Colon (tissue), 2 donors: ENCODE measurements around the gene MS4A15.
"Not testable (repeated sequence)": the region's sequence is repeated elsewhere in the genome, so short reads cannot be mapped to it uniquely, and the experiment has no call there.

ENCODE experiments used
- FAIRE-seq: peaks from 2 replicates; lab custom pipeline; 2012; peaks lifted over from hg19 to GRCh38; lab: Jason Lieb, UNC
- donor health status: control.
- donor health status: control.

The MS4A15 gene

DNA sequence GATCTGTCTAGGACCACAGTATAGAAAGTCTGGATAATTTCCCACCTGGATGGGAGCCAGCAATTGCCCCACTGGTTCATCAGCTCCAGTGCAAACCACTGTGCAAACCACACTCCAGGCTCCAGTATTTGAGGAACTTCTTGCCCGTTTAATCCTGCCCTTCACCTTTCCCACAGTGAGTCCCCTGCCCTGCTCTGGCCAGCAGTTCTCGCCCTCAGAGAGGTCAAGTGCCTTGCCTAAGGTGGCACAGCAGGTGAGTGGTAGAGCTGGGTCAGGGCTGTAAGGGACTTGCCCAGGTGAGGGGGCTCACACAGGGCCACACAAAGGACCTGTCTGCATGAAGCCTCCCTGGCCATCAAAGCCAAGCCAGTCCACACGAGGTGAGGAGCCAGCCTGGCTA is 52.6 kb downstream of the MS4A15 start:
- FAIRE-seq, result no peak

GRCh38 chr11:60809691-60810090 is 53.0 kb downstream of the MS4A15 start:
- FAIRE-seq, result no peak

DNA sequence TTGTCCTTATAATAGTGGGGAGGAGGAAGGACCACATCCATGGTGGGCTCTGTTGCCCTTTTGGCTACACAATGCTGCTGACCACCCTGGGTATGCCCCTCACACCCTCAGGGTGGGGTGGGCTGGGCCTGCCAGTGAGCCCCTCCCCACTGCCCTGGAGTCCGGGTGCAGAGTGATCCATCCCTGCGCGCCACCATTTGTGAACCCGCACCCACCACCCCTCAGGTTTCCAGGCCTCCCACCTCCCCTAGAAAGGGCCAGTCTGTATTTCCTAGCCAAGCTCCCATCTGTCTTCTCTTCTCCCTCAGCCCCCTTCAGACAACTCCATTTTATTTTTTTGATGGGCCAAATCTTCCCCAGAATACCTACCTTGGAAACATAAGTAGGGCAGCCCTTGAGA is 53.5 kb downstream of the MS4A15 start:
- no peak for FAIRE-seq

DNA sequence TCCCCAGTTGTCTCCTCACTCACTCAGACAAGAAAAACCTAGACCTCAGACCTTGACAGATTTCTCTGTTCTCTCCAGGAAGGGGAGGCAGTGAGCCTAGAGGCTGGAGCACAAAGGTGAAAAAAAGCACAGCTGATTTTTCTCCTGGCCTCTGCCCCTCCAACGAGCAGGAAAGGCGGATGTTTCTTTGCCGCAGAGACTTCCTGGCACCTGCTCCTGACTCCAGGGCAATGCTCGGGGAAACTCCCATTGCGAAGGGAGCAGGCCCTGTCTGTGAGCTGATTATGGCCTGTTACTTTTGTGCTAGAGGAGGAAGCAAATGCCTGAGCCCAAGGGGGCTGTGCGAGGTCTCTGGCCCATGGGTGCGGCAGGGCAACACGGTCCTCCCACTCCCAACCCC is 53.9 kb downstream of the MS4A15 start:
- no peak for FAIRE-seq

DNA sequence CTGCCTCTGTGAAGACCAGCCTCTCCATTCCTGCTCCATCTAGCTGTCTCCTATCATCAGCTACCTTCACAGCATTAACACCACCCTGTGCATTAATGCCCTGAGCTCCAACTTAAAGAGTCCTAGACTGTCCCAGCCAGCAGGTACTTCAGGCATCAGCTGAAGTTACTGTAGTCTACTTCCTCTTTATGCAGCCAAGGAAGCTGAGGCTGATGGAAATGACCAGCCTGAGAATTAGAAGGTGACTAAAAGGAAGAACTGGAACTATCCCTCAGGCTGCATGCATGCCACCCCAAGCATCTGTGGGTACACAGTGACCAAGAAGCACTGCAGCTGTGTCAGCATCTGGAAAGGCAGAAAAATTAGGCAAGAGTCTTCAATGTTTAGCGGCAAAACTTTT is 56.7 kb downstream of the MS4A15 start:
- no peak for FAIRE-seq

GRCh38 chr11:60814112-60814511 is 57.4 kb downstream of the MS4A15 start:
- no peak for FAIRE-seq

GRCh38 chr11:60816590-60817157 is 60.0 kb downstream of the MS4A15 start:
- FAIRE-seq, result no peak

- no peak for FAIRE-seq
Measured at GRCh38 chr11:60818057-60818456, 61.4 kb downstream of the MS4A15 start.

- no peak for FAIRE-seq
Measured at GRCh38 chr11:60821827-60822599, 65.3 kb downstream of the MS4A15 start.

GRCh38 chr11:60823745-60824306 is 67.2 kb downstream of the MS4A15 start:
- FAIRE-seq, result not testable (repeated sequence)

DNA sequence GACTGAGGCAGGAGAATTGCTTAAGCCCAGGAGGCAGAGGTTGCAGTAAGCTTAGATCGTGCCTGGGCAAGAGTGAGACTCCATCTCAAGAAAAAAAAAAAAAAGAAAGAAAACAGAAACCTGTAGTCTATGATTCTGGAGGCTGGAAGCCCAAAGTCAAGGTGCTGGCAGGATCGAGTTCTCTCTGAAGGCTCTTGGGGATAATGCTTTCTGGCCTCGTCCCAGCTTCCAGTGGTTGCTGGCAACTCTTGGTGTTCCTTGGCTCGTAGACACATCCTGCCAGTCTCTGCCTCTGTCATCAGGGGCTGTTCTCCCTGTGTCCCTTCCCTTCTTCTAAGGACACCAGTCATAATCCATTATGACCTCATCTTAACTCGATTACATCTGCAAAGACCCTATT is 68.5 kb downstream of the MS4A15 start:
- no peak for FAIRE-seq

DNA sequence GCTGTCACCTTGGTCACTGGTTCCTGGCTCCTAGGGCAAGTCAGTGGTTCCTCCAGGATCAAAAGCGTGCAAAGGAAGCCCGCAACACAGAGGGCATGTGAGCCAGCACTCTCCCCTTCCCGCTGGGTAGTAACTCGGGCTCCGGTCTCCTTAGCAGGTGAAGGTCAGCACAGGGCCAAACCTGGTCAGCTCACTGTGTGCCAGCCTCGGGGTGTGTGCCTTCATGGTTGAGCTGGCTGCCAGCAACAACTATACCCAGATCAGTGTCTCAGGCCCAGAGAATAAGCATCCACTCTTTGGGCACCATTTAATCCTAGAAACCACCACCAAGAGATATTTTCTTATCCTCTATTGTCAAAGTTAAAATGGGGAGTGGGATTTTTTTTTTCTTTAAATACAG is 69.1 kb downstream of the MS4A15 start:
- FAIRE-seq, result no peak
